ENCODE data around the gene EID3. TPM values are rescaled to one million over a fixed set of nuclear protein-coding genes. Genes with fewer than 3 reads are reported as not detected.
A peak's percentile ranks its signal among the peaks of the same experiment; 100 is the strongest.

EID3 gene
- polyA plus RNA-seq, 2 of the 4 experiments (the other 2 are of a cell fraction) = 6.8 to 12.2 TPM

GRCh38 chr12:104345234-104346066 lies 41.9 kb downstream of the EID3 start (continued):
- peak; percentile 87 for TF ChIP-seq TFCP2L1 (CRISPR knock-in tag; IDR thresholded peaks at IDR 0.05)
- no peak for TF ChIP-seq CEBPB (IDR thresholded peaks at IDR 0.05)

- H3K4me3 ChIP-seq = no peak overlapping the region
- TF ChIP-seq TFCP2L1 (CRISPR knock-in tag; IDR thresholded peaks at IDR 0.05) (peak; percentile 74), HOXA7 (CRISPR knock-in tag; IDR thresholded peaks at IDR 0.05) (peak; percentile 76), FOSB (CRISPR knock-in tag; IDR thresholded peaks at IDR 0.05) (peak; percentile 48), RCOR1 (IDR thresholded peaks at IDR 0.05; ENCODE audit: low read depth, low read length) (no peak), NFE2L2 (conservative IDR thresholded peaks at IDR 0.05; ENCODE audit: low read length) (0 out of 2 replicates have a peak, but pooled peaks have one; percentile 40), MAFK (IDR thresholded peaks at IDR 0.05; ENCODE audit: partially characterized antibody) (peak; percentile 69), GATA3 (IDR thresholded peaks at IDR 0.05; ENCODE audit: borderline replicate concordance) (peak; percentile 12; the same call in 1 of the 2 replicates), TP53 (CRISPR knock-in tag; IDR thresholded peaks at IDR 0.05) (peak; percentile 84), RAD21 (conservative IDR thresholded peaks at IDR 0.05 in 1 of 2, IDR thresholded peaks at IDR 0.05 in 1 of 2) (no peak), JUN (IDR thresholded peaks at IDR 0.05) (peak; percentile 5 to 28; a peak in 1 of 5 replicates), ELK1 (IDR thresholded peaks at IDR 0.05; ENCODE audit: low read depth, low read length) (no peak), MYC (IDR thresholded peaks at IDR 0.05; ENCODE audit: borderline replicate concordance, low read length) (no peak), POLR2AphosphoS2 (conservative IDR thresholded peaks at IDR 0.05; ENCODE audit: low read length) (peak; percentile 100), MAX (IDR thresholded peaks at IDR 0.05) (no peak), EP300 (IDR thresholded peaks at IDR 0.05) (no peak)
- CTCF ChIA-PET = interaction anchor here (1.3 kb wide), 1 partner anchor 708 kb away, joined by 4 read pairs; no protein-coding TSS in a partner anchor
- 59% methylated on average over 5 of the region's 5 CpGs for WGBS (ENCODE audit: missing lambda C conversion rate)
- no peak for FAIRE-seq
- peak in 1 of 2 experiments; percentile 51 for DNase-seq (ENCODE audit: low read depth in 1 of 2, low spot score in 1 of 2)
- peak; percentile 0 to 1; a peak in 2 of 6 replicates for ATAC-seq
- no peaks in the 10 kb centered on the region for H3K9me3 ChIP-seq
- no peak overlapping the region for H3K4me2 ChIP-seq
- H3K27ac ChIP-seq = peak overlapping the region in 1 of 2 experiments; percentile 42; a peak in 2 of 6 replicates
- POLR2A ChIA-PET = no interaction called here
- H3K4me1 ChIP-seq = peaks cover 100% of the 10 kb centered on the region
These were observed 44.0 kb downstream of the EID3 start for GRCh38 chr12:104347374-104348075.

- peaks cover 100% of the 10 kb centered on the region for H3K4me1 ChIP-seq
- no peak overlapping the region for H3K4me3 ChIP-seq
- ATAC-seq (peak; percentile 3 to 12; a peak in 4 of 6 replicates), DNase-seq (ENCODE audit: low read depth in 1 of 2, low spot score in 1 of 2) (no peak), FAIRE-seq (no peak)
- ChIA-PET POLR2A (no interaction called here), CTCF (interaction anchor here (0.6 to 1.3 kb wide), 3 partner anchors 155 to 707 kb away, joined by 3 to 4 read pairs (median 4); no protein-coding TSS in a partner anchor)
- TF ChIP-seq, protein P1, sequence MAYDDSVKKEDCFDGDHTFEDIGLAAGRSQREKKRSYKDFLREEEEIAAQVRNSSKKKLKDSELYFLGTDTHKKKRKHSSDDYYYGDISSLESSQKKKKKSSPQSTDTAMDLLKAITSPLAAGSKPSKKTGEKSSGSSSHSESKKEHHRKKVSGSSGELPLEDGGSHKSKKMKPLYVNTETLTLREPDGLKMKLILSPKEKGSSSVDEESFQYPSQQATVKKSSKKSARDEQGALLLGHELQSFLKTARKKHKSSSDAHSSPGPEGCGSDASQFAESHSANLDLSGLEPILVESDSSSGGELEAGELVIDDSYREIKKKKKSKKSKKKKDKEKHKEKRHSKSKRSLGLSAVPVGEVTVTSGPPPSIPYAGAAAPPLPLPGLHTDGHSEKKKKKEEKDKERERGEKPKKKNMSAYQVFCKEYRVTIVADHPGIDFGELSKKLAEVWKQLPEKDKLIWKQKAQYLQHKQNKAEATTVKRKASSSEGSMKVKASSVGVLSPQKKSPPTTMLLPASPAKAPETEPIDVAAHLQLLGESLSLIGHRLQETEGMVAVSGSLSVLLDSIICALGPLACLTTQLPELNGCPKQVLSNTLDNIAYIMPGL (CRISPR knock-in tag; IDR thresholded peaks at IDR 0.05; ENCODE audit: borderline replicate concordance) = peak; percentile 64; the same call in 1 of the 2 replicates
- TF ChIP-seq TP53 (CRISPR knock-in tag; IDR thresholded peaks at IDR 0.05) (peak; percentile 89; the same call in 1 of the 2 replicates), MAFK (IDR thresholded peaks at IDR 0.05; ENCODE audit: partially characterized antibody) (peak; percentile 11), RARB (CRISPR knock-in tag; IDR thresholded peaks at IDR 0.05) (no peak), TFCP2L1 (CRISPR knock-in tag; IDR thresholded peaks at IDR 0.05) (no peak; the same call in 1 of the 2 replicates), POLR2AphosphoS2 (conservative IDR thresholded peaks at IDR 0.05; ENCODE audit: low read length) (peak; percentile 95)
- no peaks in the 10 kb centered on the region for H3K9me3 ChIP-seq
- H3K4me2 ChIP-seq = 0 out of 3 replicates have a peak overlapping the region, but pooled peaks have one; percentile 2
- H3K27ac ChIP-seq = no peak overlapping the region
- 80% methylated on average over 11 of the region's 11 CpGs for WGBS (ENCODE audit: missing lambda C conversion rate)
These were observed 44.9 kb downstream of the EID3 start for GRCh38 chr12:104348283-104348993.
